ENCODE data around the gene GGTLC2.

The GGTLC2 gene

GRCh38 chr22:22670076-22670795 is 25.8 kb downstream of the GGTLC2 start:
- no peak for TF ChIP-seq CTCF (conservative IDR thresholded peaks at IDR 0.05; ENCODE audit: low read depth)
- CTCF ChIA-PET, result no interaction called here
- no peak overlapping the region for H3K27ac ChIP-seq
- POLR2A ChIA-PET (ENCODE audit: low non-redundant PET), result no interaction called here
- no peak for DNase-seq (ENCODE audit: low spot score)

- POLR2A ChIA-PET (ENCODE audit: low non-redundant PET), result no interaction called here
- no peak overlapping the region for H3K27ac ChIP-seq
- DNase-seq (ENCODE audit: low spot score), result no peak
- no peak for TF ChIP-seq CTCF (conservative IDR thresholded peaks at IDR 0.05; ENCODE audit: low read depth)
- CTCF ChIA-PET, result interaction anchor here (0.7 kb wide), 1 partner anchor 116 kb away, joined by 4 read pairs; no protein-coding TSS in a partner anchor
Observed at GRCh38 chr22:22671506-22671905, 27.1 kb downstream of the GGTLC2 start.

GRCh38 chr22:22673099-22673498 is 28.7 kb downstream of the GGTLC2 start:
- CTCF ChIA-PET, result no interaction called here
- POLR2A ChIA-PET (ENCODE audit: low non-redundant PET), result no interaction called here
- H3K27ac ChIP-seq, result no peak overlapping the region
- no peak for DNase-seq (ENCODE audit: low spot score)
- no peak for TF ChIP-seq CTCF (conservative IDR thresholded peaks at IDR 0.05; ENCODE audit: low read depth)

GRCh38 chr22:22673628-22674027 is 29.2 kb downstream of the GGTLC2 start:
- POLR2A ChIA-PET (ENCODE audit: low non-redundant PET), result no interaction called here
- no peak for DNase-seq (ENCODE audit: low spot score)
- CTCF ChIA-PET, result no interaction called here
- no peak overlapping the region for H3K27ac ChIP-seq
- no peak for TF ChIP-seq CTCF (conservative IDR thresholded peaks at IDR 0.05; ENCODE audit: low read depth)

- ChIA-PET CTCF (no interaction called here), POLR2A (ENCODE audit: low non-redundant PET) (no interaction called here)
- DNase-seq (ENCODE audit: low spot score), result no peak
- no peak overlapping the region for H3K27ac ChIP-seq
- TF ChIP-seq CTCF (conservative IDR thresholded peaks at IDR 0.05; ENCODE audit: low read depth), result no peak
Observed at GRCh38 chr22:22674467-22674866, 30.1 kb downstream of the GGTLC2 start.

- CTCF ChIA-PET, result no interaction called here
- no peak for DNase-seq (ENCODE audit: low spot score)
- TF ChIP-seq CTCF (conservative IDR thresholded peaks at IDR 0.05; ENCODE audit: low read depth), result no peak
- H3K27ac ChIP-seq, result no peak overlapping the region
- POLR2A ChIA-PET (ENCODE audit: low non-redundant PET), result no interaction called here
Observed at GRCh38 chr22:22678970-22679369, 34.6 kb downstream of the GGTLC2 start.

Data from RWPE1 (cell line).